Measurements from ENCODE around the gene RAB11FIP2.

- TF ChIP-seq EZH2 (IDR thresholded peaks at IDR 0.05; ENCODE audit: borderline replicate concordance, low read depth, low read length, poor library complexity, severe bottlenecking) (no peak), CTCF (conservative IDR thresholded peaks at IDR 0.05; ENCODE audit: low read depth, low read length) (no peak)
Observed at GRCh38 chr10:118092209-118092608, 45.5 kb upstream of the RAB11FIP2 start.

Measured in A673 (cell line).